Colonic mucosa (tissue), 4 donors: ENCODE results near the gene DTX3. TPM values are rescaled to one million over a fixed set of nuclear protein-coding genes. Genes with fewer than 3 reads are reported as not detected.

ENCODE experiments used
- DNase-seq: peaks from one replicate; pipeline ENCODE4 v3.0.0-alpha.2; 2020
- H3K27ac ChIP-seq: fragments of 200-600 bp; one replicate; pipeline ENCODE4 v1.8.0; 2021
- H3K27me3 ChIP-seq: fragments of 200-600 bp; one replicate; pipeline ENCODE4 v1.8.0; 2021
- H3K36me3 ChIP-seq: fragments of 200-600 bp; one replicate; pipeline ENCODE4 v1.8.0; 2021
- H3K4me1 ChIP-seq: fragments of 200-600 bp; one replicate; pipeline ENCODE4 v1.8.0; 2021; ENCODE audit warnings: mild to moderate bottlenecking
- H3K4me3 ChIP-seq: fragments of 200-600 bp; one replicate; pipeline ENCODE4 v1.8.0; 2021
- H3K9ac ChIP-seq, 2 donors: one replicate each; pipeline ENCODE4 v1.7.0; 2013; ENCODE audit warnings: control low read depth in 2 of 2, low read depth in 2 of 2, low read length in 2 of 2
- H3K9me3 ChIP-seq: fragments of 200-600 bp; one replicate; pipeline ENCODE4 v1.8.0; 2021
- intact Hi-C: fragments of 100-400 bp; cut with DNase I; formaldehyde crosslinking; loops from one replicate; pipeline ENCODE4 v1.14.1; 2022
- total RNA-seq, 2 donors: library from RNA; stranded (reverse); fragmentation: NEBNext Ultra II Directional in 1 of 2; extraction: Animal tissue kit (Norgen Biotek cat#: 25700) in 1 of 2; gene quantifications; one replicate each; pipeline ENCODE4 v1.2.1, GENCODE V29; 2021
- TF ChIP-seq, protein P1 (sequence below): fragments of 200-600 bp; IDR thresholded peaks from one replicate; pipeline ENCODE4 v1.8.0; 2022; ENCODE audit warnings: antibody characterized with exemption, mild to moderate bottlenecking
- donor health status: healthy.
- donor health status: DM: no; HTN: no; CAD: no.
- donor health status: DM: no; HTN: no; CAD: no.

Gene DTX3
- total RNA-seq, 2 donors from 2014 or later = 3.4 to 7.4 TPM

DNA sequence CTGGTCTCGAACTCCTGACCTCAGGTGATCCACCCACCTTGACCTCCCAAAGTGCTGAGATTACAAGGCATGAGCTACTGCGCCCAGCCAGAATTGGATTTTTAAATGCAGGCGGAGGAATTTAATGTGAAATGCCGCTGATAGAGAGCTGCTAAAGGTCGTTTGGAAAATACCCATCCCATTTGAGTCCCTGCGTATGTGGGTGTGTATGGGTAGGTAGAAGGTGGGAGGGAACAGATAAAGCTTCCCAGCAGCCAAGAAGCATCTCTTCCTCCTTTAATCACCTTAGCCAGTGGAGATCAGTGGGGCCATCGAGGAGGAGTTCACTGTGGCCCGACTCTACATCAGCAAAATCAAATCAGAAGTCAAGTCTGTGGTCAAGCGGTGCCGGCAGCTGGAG is 29.8 kb upstream of the DTX3 start:
- no peak overlapping the region for H3K4me3 ChIP-seq
- H3K27me3 ChIP-seq = no peaks in the 10 kb centered on the region
- intact Hi-C loops = no loop called here
- no peaks in the 10 kb centered on the region for H3K4me1 ChIP-seq
- TF ChIP-seq, protein P1, sequence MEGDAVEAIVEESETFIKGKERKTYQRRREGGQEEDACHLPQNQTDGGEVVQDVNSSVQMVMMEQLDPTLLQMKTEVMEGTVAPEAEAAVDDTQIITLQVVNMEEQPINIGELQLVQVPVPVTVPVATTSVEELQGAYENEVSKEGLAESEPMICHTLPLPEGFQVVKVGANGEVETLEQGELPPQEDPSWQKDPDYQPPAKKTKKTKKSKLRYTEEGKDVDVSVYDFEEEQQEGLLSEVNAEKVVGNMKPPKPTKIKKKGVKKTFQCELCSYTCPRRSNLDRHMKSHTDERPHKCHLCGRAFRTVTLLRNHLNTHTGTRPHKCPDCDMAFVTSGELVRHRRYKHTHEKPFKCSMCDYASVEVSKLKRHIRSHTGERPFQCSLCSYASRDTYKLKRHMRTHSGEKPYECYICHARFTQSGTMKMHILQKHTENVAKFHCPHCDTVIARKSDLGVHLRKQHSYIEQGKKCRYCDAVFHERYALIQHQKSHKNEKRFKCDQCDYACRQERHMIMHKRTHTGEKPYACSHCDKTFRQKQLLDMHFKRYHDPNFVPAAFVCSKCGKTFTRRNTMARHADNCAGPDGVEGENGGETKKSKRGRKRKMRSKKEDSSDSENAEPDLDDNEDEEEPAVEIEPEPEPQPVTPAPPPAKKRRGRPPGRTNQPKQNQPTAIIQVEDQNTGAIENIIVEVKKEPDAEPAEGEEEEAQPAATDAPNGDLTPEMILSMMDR = no peak
- H3K9ac ChIP-seq = no peak overlapping the region
- no peak for DNase-seq
- no peaks in the 10 kb centered on the region for H3K9me3 ChIP-seq
- H3K27ac ChIP-seq = no peak overlapping the region
- H3K36me3 ChIP-seq = no peaks in the 10 kb centered on the region

DNA sequence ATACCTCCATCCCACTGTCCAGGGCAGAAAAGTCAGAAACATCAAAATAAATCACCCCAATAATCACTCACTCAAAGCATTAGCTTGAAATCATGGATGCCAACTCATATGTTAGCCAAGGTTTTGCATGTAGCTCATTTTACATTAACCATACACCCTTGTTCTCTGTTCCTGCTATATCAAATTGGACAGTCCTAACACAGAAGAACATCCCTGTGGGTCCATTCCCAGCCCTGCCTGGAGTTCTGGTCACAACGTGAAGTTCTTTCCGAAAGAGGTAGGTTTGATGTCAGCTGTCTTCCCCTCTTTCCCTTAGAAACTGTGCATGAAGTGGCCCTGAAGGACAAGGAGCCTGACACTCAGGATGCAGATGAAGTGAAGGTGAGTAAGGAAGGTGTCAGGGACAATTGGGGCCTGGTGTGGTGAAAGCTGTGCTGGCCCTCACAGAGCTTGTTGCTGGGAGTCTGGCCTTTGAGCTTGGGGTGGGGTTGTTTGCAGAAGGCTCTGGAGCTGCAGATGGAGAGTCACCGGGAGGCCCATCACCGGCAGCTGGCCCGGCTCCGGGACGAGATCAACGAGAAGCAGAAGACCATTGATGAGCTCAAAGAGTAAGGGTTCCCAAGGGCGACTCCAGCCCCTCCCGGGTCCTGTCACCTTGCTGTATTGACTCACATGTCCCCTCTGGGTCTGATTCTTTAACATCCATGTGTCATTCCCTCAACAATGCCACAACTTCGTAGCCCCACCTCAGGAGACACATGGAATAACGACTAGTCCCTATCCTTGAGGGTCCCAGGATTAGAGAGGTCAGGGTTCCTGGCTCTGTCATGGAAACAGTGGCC is 28.6 kb upstream of the DTX3 start:
- H3K36me3 ChIP-seq = no peaks in the 10 kb centered on the region
- intact Hi-C loops = no loop called here
- H3K9ac ChIP-seq = no peak overlapping the region
- DNase-seq = no peak
- no peaks in the 10 kb centered on the region for H3K4me1 ChIP-seq
- no peaks in the 10 kb centered on the region for H3K27me3 ChIP-seq
- TF ChIP-seq, protein P1 = no peak
- no peaks in the 10 kb centered on the region for H3K9me3 ChIP-seq
- no peak overlapping the region for H3K27ac ChIP-seq
- no peak overlapping the region for H3K4me3 ChIP-seq

DNA sequence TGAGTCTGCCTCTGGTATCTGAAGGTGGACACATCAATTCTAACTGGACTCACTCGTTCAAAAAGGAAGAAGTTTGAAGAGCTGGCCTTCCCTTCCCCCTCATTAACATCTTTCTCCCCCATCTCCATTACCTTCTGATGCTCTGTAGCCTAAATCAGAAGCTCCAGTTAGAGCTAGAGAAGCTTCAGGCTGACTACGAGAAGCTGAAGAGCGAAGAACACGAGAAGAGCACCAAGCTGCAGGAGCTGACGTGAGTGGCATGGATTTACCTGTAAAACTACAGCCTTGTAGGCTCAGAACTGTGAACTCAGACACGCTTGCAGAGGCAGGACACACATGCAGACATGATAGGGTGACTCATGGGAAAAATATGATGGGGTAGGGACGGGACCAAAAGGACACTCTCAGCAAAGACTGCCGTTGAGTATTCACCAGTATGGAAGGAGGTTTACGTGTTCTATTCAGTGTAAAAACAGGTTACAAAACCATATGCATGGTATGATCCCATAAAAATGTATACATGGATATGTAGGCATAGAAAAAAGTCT is 27.9 kb upstream of the DTX3 start:
- intact Hi-C loops = no loop called here
- H3K36me3 ChIP-seq = no peaks in the 10 kb centered on the region
- H3K9ac ChIP-seq = no peak overlapping the region
- no peaks in the 10 kb centered on the region for H3K27me3 ChIP-seq
- H3K9me3 ChIP-seq = no peaks in the 10 kb centered on the region
- H3K4me1 ChIP-seq = no peaks in the 10 kb centered on the region
- TF ChIP-seq, protein P1 = no peak
- no peak overlapping the region for H3K4me3 ChIP-seq
- DNase-seq = no peak
- no peak overlapping the region for H3K27ac ChIP-seq

DNA sequence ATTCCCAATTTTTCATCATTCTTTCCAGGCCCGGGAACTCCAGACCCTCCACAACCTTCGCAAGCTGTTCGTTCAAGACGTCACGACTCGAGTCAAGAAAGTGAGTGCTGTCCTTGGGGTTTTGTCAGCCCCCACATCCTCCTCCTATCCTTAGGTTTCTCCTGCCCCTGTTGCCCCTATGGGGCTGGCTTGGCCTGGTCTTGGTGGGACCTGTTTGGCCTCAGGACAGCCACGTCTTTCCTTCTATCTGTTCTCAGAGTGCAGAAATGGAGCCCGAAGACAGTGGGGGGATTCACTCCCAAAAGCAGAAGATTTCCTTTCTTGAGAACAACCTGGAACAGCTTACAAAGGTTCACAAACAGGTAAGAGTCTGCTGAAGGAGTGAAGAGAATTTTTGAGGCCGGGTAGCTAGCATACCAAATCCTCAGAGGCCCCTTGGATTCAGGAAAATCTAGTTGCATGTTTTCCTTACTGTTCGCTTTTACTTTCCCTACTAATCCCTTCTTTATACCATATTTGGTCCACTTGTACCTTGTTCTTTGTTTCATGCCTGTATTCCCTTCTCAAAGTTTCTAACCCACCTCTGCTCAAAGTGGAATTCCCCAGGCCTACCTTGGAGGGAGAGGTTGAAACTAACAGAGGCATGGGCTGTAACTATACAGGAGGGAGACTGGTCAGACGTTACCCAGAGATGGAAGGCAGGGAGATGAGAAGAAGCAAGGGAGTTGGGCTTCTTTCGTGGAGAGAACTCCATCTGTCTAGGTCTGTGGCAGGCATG is 26.5 kb upstream of the DTX3 start:
- Histone ChIP-seq H3K4me3 (no peak overlapping the region), H3K9me3 (no peaks in the 10 kb centered on the region), H3K27ac (no peak overlapping the region), H3K9ac (no peak overlapping the region), H3K36me3 (no peaks in the 10 kb centered on the region), H3K27me3 (no peaks in the 10 kb centered on the region), H3K4me1 (no peaks in the 10 kb centered on the region)
- TF ChIP-seq, protein P1 = no peak
- no peak for DNase-seq
- intact Hi-C loops = no loop called here

DNA sequence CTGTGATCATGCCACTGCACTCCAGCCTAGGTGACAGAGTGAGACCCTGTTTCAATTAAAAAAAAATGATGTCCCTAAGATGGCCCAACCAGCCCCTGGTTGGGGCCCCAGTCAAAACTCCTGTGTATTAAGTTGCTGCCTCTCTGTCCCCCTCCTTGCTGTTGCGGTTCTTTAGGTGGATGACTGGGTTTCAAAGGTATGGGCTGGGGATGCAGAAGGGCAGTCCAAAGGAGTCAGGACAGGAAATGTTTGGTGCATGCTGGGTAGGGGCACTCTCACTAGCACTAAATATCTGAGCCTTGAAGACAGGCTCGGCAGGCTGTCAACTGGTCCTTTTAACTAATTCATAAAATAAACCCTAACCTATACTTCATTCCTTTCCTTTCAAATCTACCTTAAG is 25.6 kb upstream of the DTX3 start:
- Histone ChIP-seq H3K9ac (no peak overlapping the region), H3K27ac (no peak overlapping the region), H3K9me3 (no peaks in the 10 kb centered on the region), H3K4me1 (no peaks in the 10 kb centered on the region), H3K27me3 (no peaks in the 10 kb centered on the region), H3K4me3 (no peak overlapping the region), H3K36me3 (no peaks in the 10 kb centered on the region)
- intact Hi-C loops = no loop called here
- TF ChIP-seq, protein P1 = no peak
- no peak for DNase-seq
